Ovary (tissue), 10 donors: ENCODE data around the gene STON1. TPM values are rescaled to one million over a fixed set of nuclear protein-coding genes. Genes with fewer than 3 reads are reported as not detected.
A peak's percentile ranks its signal among the peaks of the same experiment; 100 is the strongest.

Experiments
- DNase-seq, 5 donors: peaks; one replicate each; pipeline ENCODE4 v3.0.0-alpha.2; 2019 to 2020
- H3K27ac ChIP-seq, 2 donors: fragments of 200-600 bp; one replicate each; pipeline versions ENCODE4 v1.5.1 to v1.8.0; 2019 to 2022
- H3K27me3 ChIP-seq: fragments of 200-600 bp; one replicate; pipeline ENCODE4 v1.8.0; 2022
- H3K36me3 ChIP-seq: fragments of 200-600 bp; sonication (generic); one replicate; pipeline ENCODE4 v1.5.1; 2019
- H3K4me1 ChIP-seq: one replicate; pipeline ENCODE4 v1.8.1; 2013; ENCODE audit warnings: mild to moderate bottlenecking, moderate library complexity; ENCODE audit not compliant: insufficient read depth
- H3K4me3 ChIP-seq: fragments of 200-600 bp; sonication (generic); one replicate; pipeline ENCODE4 v1.5.1; 2017
- H3K9me3 ChIP-seq, 2 donors: fragments of 200-600 bp in 1 of 2; sonication (generic) in 1 of 2; one replicate each; pipeline versions ENCODE4 v1.5.1 to v1.8.1; 2013 to 2019; ENCODE audit warnings: mild to moderate bottlenecking in 1 of 2, moderate library complexity in 1 of 2
- EP300 ChIP-seq: sonication (generic); formaldehyde crosslinking; IDR thresholded peaks from one replicate; pipeline ENCODE4 v1.6.1; 2017; ENCODE audit warnings: antibody characterized with exemption
- POLR2A ChIP-seq: fragments of 450-650 bp; IDR thresholded peaks from one replicate; pipeline ENCODE4 v1.6.1; 2017; ENCODE audit warnings: antibody characterized with exemption, mild to moderate bottlenecking, moderate library complexity
- WGBS, 3 donors: extraction: QIAGEN DNeasy Blood & Tissue Kit in 1 of 3; methylation state at CpG; one replicate each; pipeline versions ENCODE4 v1.1.5 to v1.1.7; 2013 to 2017; 5-methylcytosine and 5-hydroxymethylcytosine counted together
- intact Hi-C, 4 donors: fragments of 100-400 bp; cut with DNase I; formaldehyde crosslinking; loops; one replicate each; pipeline versions ENCODE4 v1.11.0 to v1.15.1; 2022 to 2023
- long read RNA-seq, 3 donors: library from polyadenylated mRNA in 2 of 3; unstranded in 2 of 3; transcript quantifications; one replicate each; pipeline ENCODE4 v2.0.0 and lab custom pipeline, GENCODE V29; 2021 to 2026
- polyA plus RNA-seq, 2 donors: library from polyadenylated mRNA; stranded (reverse); fragments of 200-250 nt in 1 of 2; fragments of 350-450 nt in 1 of 2; fragmentation: Illumina TruSeq in 1 of 2; extraction: RNeasy Lipid Tissue Mini Kit (QIAGEN cat#74804) in 1 of 2; gene quantifications; one replicate each; pipeline ENCODE4 v1.2.3, GENCODE V29; 2013 to 2014
- total RNA-seq, 7 donors: library from RNA; depleted of rRNA in 2 of 7; stranded (reverse); fragments of >200 nt in 2 of 7; fragmentation: NEBNext Ultra II Directional in 3 of 7; extraction: Animal tissue kit (Norgen Biotek cat#: 25700) in 3 of 7; gene quantifications; one replicate each; pipeline versions ENCODE4 v1.1.0 to v1.2.4, GENCODE V29; 2016 to 2023
- TF ChIP-seq, protein P1 (sequence below), 3 donors: fragments of 450-650 bp in 2 of 3; fragments of 200-600 bp in 1 of 3; IDR thresholded peaks; one replicate each; pipeline versions ENCODE4 v1.5.1 to v1.8.0; 2016 to 2022; ENCODE audit warnings: antibody characterized with exemption in 3 of 3, mild to moderate bottlenecking in 1 of 3
- donor health status: DM: no; HTN: no; CAD: no; lungs with moderate emphysema.
- donor health status: DM: no; HTN: no; CAD: no.
- donor health status: Bipolar disorder and iron deficiency.
- donor health status: DM: yes; HTN: yes; CAD: no.
- donor health status: DM: no; HTN: no; CAD: no.
- donor health status: DM: yes; HTN: yes; CAD: no.

STON1 gene
- total RNA-seq, result 10 to 100 TPM; 17.7 to 52.5 (median 38.0) TPM
- 10 to 100 TPM; 26.5 to 46.0 TPM for polyA plus RNA-seq
- long read RNA-seq, donor 1, partial matches to known transcripts, result 3 of 3 reads
- long read RNA-seq, donor 1, other reads (novel, unspliced or antisense), result 0 of 3 reads
- long read RNA-seq, donor 2, result 0 reads
- long read RNA-seq, donor 3, full-length matches to known transcripts, result 19 of 30 reads
- long read RNA-seq, donor 3, partial matches to known transcripts, result 9 of 30 reads
- long read RNA-seq, donor 3, other reads (novel, unspliced or antisense), result 2 of 30 reads

DNA sequence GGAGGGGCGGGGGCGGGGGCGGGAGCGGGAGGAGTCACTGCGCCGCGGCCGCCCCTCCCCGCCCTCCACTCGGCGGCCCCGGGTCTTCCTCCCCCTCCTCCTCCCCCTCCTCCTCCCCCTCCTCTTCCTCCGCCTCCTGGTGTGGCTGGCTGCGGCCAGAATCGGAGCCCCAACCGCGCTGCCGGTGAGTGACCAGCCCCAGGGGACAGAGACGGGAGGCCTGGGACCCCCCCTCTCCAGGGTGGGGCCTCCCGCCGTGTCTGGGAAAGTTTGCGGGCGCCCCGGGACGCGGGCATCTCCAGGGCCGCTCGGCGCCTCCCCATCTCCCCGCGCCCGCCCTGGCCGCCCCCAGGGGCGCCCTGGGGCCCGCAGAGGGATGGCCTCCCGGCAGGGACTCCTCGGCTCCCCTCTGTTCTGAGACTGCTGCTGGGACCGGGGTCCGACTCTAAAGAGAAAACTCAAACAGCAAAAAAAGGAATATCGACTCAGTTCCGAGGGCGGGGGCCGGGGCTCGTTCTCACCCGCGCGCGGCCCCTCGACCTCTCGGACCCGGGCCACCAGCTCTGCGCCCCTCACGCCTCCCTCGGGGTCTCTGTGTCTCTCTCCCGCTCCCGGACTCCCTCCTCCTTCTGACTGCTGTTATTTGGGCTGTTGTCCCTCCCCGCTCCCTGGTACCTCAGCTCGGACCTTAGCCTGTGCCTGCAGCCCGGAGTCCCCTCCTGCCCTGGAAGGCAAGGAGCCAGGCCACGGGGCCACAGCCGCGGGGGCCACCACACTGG lies at the start of gene STON1:
Gene STON1, plus strand, starts transcription at position 122 of the 779 bp plus-strand sequence. CDS start 50,480 bp downstream, outside the sequence.
- intact Hi-C loops, result no loop called here
- H3K4me3 ChIP-seq, result peak within 1 kb of the TSS; percentile 97
- H3K9me3 ChIP-seq, result no peaks in the 10 kb centered on the region
- H3K36me3 ChIP-seq, result no peaks in the 10 kb centered on the region
- DNase-seq, result peak; percentile 72 to 82 (median 75)
- WGBS, 3 donors, result 0 to 1% (median 0%) methylated on average over 43 to 59 of the region's 62 CpGs
- H3K27me3 ChIP-seq, result no peaks in the 10 kb centered on the region
- H3K4me1 ChIP-seq, result peaks cover 12% of the 10 kb centered on the region
- peak within 1 kb of the TSS; percentile 89 to 96 for H3K27ac ChIP-seq
- no peak for TF ChIP-seq POLR2A
- TF ChIP-seq EP300, result no peak
- TF ChIP-seq, protein P1, sequence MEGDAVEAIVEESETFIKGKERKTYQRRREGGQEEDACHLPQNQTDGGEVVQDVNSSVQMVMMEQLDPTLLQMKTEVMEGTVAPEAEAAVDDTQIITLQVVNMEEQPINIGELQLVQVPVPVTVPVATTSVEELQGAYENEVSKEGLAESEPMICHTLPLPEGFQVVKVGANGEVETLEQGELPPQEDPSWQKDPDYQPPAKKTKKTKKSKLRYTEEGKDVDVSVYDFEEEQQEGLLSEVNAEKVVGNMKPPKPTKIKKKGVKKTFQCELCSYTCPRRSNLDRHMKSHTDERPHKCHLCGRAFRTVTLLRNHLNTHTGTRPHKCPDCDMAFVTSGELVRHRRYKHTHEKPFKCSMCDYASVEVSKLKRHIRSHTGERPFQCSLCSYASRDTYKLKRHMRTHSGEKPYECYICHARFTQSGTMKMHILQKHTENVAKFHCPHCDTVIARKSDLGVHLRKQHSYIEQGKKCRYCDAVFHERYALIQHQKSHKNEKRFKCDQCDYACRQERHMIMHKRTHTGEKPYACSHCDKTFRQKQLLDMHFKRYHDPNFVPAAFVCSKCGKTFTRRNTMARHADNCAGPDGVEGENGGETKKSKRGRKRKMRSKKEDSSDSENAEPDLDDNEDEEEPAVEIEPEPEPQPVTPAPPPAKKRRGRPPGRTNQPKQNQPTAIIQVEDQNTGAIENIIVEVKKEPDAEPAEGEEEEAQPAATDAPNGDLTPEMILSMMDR (IDR thresholded peaks at IDR 0.05), result no peak

- intact Hi-C loops, result no loop called here
- peaks cover 6% of the 10 kb centered on the region for H3K4me1 ChIP-seq
- DNase-seq, result no peak
- peak overlapping the region in 1 of 2 donors; percentile 58 for H3K27ac ChIP-seq
- no peaks in the 10 kb centered on the region for H3K9me3 ChIP-seq
- TF ChIP-seq, protein P1 (IDR thresholded peaks at IDR 0.05), result no peak
- TF ChIP-seq POLR2A, result no peak
- no peak for TF ChIP-seq EP300
- WGBS, 3 donors, result 22 to 30% (median 30%) methylated on average over 3 of the region's 3 CpGs
- H3K4me3 ChIP-seq, result no peak overlapping the region
- no peaks in the 10 kb centered on the region for H3K36me3 ChIP-seq
- H3K27me3 ChIP-seq, result no peaks in the 10 kb centered on the region
Measured at GRCh38 chr2:48480526-48480925, 49.4 kb upstream of the STON1 start.

GRCh38 chr2:48482313-48482712 lies 47.6 kb upstream of the STON1 start:
- Histone ChIP-seq H3K4me3 (no peak overlapping the region), H3K27ac (no peak overlapping the region), H3K27me3 (no peaks in the 10 kb centered on the region), H3K4me1 (peaks cover 8% of the 10 kb centered on the region), H3K9me3 (no peaks in the 10 kb centered on the region), H3K36me3 (no peaks in the 10 kb centered on the region)
- no peak for TF ChIP-seq POLR2A
- TF ChIP-seq EP300, result no peak
- TF ChIP-seq, protein P1 (IDR thresholded peaks at IDR 0.05), result no peak
- intact Hi-C loops, result no loop called here
- WGBS, 3 donors, result 37 to 48% (median 47%) methylated on average over 1 of the region's 1 CpG
- no peak for DNase-seq

- no peak for TF ChIP-seq EP300
- TF ChIP-seq, protein P1 (IDR thresholded peaks at IDR 0.05), result no peak
- no peak for TF ChIP-seq POLR2A
- H3K27me3 ChIP-seq, result no peaks in the 10 kb centered on the region
- peaks cover 8% of the 10 kb centered on the region for H3K4me1 ChIP-seq
- H3K4me3 ChIP-seq, result no peak overlapping the region
- H3K36me3 ChIP-seq, result no peaks in the 10 kb centered on the region
- H3K9me3 ChIP-seq, result no peaks in the 10 kb centered on the region
- intact Hi-C loops, result no loop called here
- no peak overlapping the region for H3K27ac ChIP-seq
- DNase-seq, result no peak
- WGBS, 3 donors, result 56 to 72% (median 70%) methylated on average over 5 of the region's 5 CpGs
Measured at GRCh38 chr2:48482769-48483168, 47.2 kb upstream of the STON1 start.
